Measurements from ENCODE around the gene NPAS3. TPM values are rescaled to one million over a fixed set of nuclear protein-coding genes. Genes with fewer than 3 reads are reported as not detected.

The NPAS3 gene
- total and polyA plus RNA-seq, 2 donors (not counting 3 experiments of a cell fraction or from before 2014, with no cell fraction given) = 0.10 to 0.13 TPM

DNA sequence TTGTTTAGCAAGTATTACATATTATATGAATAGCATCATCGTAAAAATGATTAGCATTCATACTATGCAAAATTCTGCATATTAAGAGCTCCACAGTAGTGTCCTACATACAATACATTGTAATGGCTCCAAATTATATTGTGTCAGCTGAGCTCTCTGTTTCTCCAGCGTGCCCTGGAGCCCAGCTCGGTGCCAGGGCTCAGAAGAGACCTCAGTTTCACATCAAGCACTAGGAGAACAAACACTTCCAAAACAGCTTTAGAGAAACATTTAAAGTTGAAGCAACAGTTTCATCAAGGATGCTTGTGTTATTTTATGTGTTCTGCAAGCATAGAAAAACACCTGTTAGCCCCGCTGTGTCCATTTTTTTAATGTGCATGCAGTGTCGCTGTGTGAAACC lies 555.3 kb downstream of the NPAS3 start:
- no peaks in the 10 kb centered on the region for H3K79me2 ChIP-seq (ENCODE audit: control insufficient read depth, insufficient read depth, low read length)
- no peaks in the 10 kb centered on the region for H3K27me3 ChIP-seq (ENCODE audit: control insufficient read depth in 2 of 2, insufficient read depth in 2 of 2, low read length in 2 of 2)
- CTCF ChIA-PET = no interaction called here
- H3K36me3 ChIP-seq (ENCODE audit: control insufficient read depth in 2 of 2, extremely low read depth in 1 of 2, insufficient read depth in 2 of 2, low read length in 2 of 2) = no peaks in the 10 kb centered on the region
- H3K9ac ChIP-seq (replicated peaks; ENCODE audit: extremely low read depth, insufficient read depth, low read length) = no peak overlapping the region
- POLR2A ChIA-PET = no interaction called here
- BruUV-seq (replicated peaks) = no TSS peak
- no peak overlapping the region for H2AFZ ChIP-seq (ENCODE audit: low read depth, low read length)
- H3K9me3 ChIP-seq (replicated peaks; ENCODE audit: control insufficient read depth, insufficient read depth, low read length) = no peaks in the 10 kb centered on the region
- DNase-seq (ENCODE audit: low read depth, low spot score) (no peak), FAIRE-seq (no peak)
- no peak overlapping the region for H3K4me2 ChIP-seq (ENCODE audit: insufficient read depth, low read length)
- no peaks in the 10 kb centered on the region for H3K9me1 ChIP-seq (replicated peaks; ENCODE audit: control insufficient read depth, extremely low read depth, insufficient read depth, low read length)
- H3K27ac ChIP-seq (ENCODE audit: insufficient read depth, low read depth, low read length) = no peak overlapping the region
- TF ChIP-seq POLR2AphosphoS5 (IDR thresholded peaks at IDR 0.05; ENCODE audit: insufficient read depth, low read depth, low read length) (no peak), EZH2 (IDR thresholded peaks at IDR 0.05; ENCODE audit: borderline replicate concordance, low read depth, low read length, severe bottlenecking) (no peak), FOS (IDR thresholded peaks at IDR 0.05; ENCODE audit: borderline replicate concordance, insufficient read depth, low read length) (no peak), POLR2A (IDR thresholded peaks at IDR 0.05; ENCODE audit: low read depth, low read length) (no peak), JUN (IDR thresholded peaks at IDR 0.05; ENCODE audit: borderline replicate concordance, insufficient read depth, insufficient read length, low read depth) (no peak)
- TF ChIP-seq, protein P1, sequence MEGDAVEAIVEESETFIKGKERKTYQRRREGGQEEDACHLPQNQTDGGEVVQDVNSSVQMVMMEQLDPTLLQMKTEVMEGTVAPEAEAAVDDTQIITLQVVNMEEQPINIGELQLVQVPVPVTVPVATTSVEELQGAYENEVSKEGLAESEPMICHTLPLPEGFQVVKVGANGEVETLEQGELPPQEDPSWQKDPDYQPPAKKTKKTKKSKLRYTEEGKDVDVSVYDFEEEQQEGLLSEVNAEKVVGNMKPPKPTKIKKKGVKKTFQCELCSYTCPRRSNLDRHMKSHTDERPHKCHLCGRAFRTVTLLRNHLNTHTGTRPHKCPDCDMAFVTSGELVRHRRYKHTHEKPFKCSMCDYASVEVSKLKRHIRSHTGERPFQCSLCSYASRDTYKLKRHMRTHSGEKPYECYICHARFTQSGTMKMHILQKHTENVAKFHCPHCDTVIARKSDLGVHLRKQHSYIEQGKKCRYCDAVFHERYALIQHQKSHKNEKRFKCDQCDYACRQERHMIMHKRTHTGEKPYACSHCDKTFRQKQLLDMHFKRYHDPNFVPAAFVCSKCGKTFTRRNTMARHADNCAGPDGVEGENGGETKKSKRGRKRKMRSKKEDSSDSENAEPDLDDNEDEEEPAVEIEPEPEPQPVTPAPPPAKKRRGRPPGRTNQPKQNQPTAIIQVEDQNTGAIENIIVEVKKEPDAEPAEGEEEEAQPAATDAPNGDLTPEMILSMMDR (IDR thresholded peaks at IDR 0.05; ENCODE audit: extremely low read depth in 1 of 2, insufficient read depth in 1 of 2, low read depth in 1 of 2, low read length in 2 of 2) = no peak
- H3K4me1 ChIP-seq (ENCODE audit: control insufficient read depth, extremely low read depth, insufficient read depth, low read length) = no peaks in the 10 kb centered on the region
- H4K20me1 ChIP-seq (replicated peaks; ENCODE audit: control insufficient read depth, extremely low read depth, insufficient read depth, low read length) = no peaks in the 10 kb centered on the region
- no peak overlapping the region for H3K4me3 ChIP-seq (replicated peaks in 1 of 3; ENCODE audit: insufficient read depth in 1 of 3, low read depth in 1 of 3, low read length in 3 of 3)
- dilution Hi-C loops (cut with MboI; ENCODE audit: extremely low pct_ligation_motif_present, low sequenced_read_pairs) (no loop called here), intact Hi-C loops (cut with micrococcal nuclease) (no loop called here)

DNA sequence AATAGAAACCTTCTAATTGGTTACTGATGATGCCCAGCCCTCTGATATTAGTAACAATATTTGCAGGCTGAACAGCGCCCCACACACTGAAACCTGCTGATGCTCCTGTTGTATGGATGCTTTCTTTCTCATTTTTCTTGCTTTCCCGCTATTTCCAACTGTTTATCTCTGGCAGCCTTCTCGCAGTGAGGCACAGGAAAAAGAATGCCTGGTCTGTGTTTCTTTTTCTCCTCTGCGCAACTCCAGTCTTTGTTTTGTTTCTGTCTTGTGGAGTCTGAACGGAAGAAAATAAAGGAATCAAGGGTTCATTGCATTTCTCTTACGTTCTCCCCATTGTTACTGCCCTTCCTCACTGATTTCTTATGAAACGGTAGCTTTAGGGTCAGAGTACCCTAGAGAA lies 561.0 kb downstream of the NPAS3 start:
- Histone ChIP-seq H3K27me3 (ENCODE audit: control insufficient read depth in 2 of 2, insufficient read depth in 2 of 2, low read length in 2 of 2) (no peaks in the 10 kb centered on the region), H4K20me1 (replicated peaks; ENCODE audit: control insufficient read depth, extremely low read depth, insufficient read depth, low read length) (no peaks in the 10 kb centered on the region), H3K79me2 (ENCODE audit: control insufficient read depth, insufficient read depth, low read length) (no peaks in the 10 kb centered on the region), H3K4me1 (ENCODE audit: control insufficient read depth, extremely low read depth, insufficient read depth, low read length) (peaks cover 9% of the 10 kb centered on the region), H3K9ac (replicated peaks; ENCODE audit: extremely low read depth, insufficient read depth, low read length) (peak overlapping the region; percentile 47), H2AFZ (ENCODE audit: low read depth, low read length) (peak overlapping the region; percentile 78), H3K4me2 (ENCODE audit: insufficient read depth, low read length) (peak overlapping the region; percentile 84), H3K4me3 (replicated peaks in 1 of 3; ENCODE audit: insufficient read depth in 1 of 3, low read depth in 1 of 3, low read length in 3 of 3) (peak overlapping the region in 1 of 3 experiments; percentile 35), H3K9me1 (replicated peaks; ENCODE audit: control insufficient read depth, extremely low read depth, insufficient read depth, low read length) (no peaks in the 10 kb centered on the region), H3K9me3 (replicated peaks; ENCODE audit: control insufficient read depth, insufficient read depth, low read length) (no peaks in the 10 kb centered on the region), H3K36me3 (ENCODE audit: control insufficient read depth in 2 of 2, extremely low read depth in 1 of 2, insufficient read depth in 2 of 2, low read length in 2 of 2) (no peaks in the 10 kb centered on the region), H3K27ac (ENCODE audit: insufficient read depth, low read depth, low read length) (no peak overlapping the region)
- peak; percentile 55 for DNase-seq (ENCODE audit: low read depth, low spot score)
- no TSS peak for BruUV-seq (replicated peaks)
- CTCF ChIA-PET = no interaction called here
- FAIRE-seq = peak; percentile 48
- POLR2A ChIA-PET = no interaction called here
- dilution Hi-C loops (cut with MboI; ENCODE audit: extremely low pct_ligation_motif_present, low sequenced_read_pairs) (no loop called here), intact Hi-C loops (cut with micrococcal nuclease) (no loop called here)
- TF ChIP-seq POLR2AphosphoS5 (IDR thresholded peaks at IDR 0.05; ENCODE audit: insufficient read depth, low read depth, low read length) = no peak
- TF ChIP-seq, protein P1 (IDR thresholded peaks at IDR 0.05; ENCODE audit: extremely low read depth in 1 of 2, insufficient read depth in 1 of 2, low read depth in 1 of 2, low read length in 2 of 2) = no peak
- no peak for TF ChIP-seq MYC (IDR thresholded peaks at IDR 0.05; ENCODE audit: low read depth, low read length)
- no peak for TF ChIP-seq EZH2 (IDR thresholded peaks at IDR 0.05; ENCODE audit: borderline replicate concordance, low read depth, low read length, severe bottlenecking)
- no peak for TF ChIP-seq FOS (IDR thresholded peaks at IDR 0.05; ENCODE audit: borderline replicate concordance, insufficient read depth, low read length)
- no peak for TF ChIP-seq POLR2A (IDR thresholded peaks at IDR 0.05; ENCODE audit: low read depth, low read length)
- TF ChIP-seq GATA2 (IDR thresholded peaks at IDR 0.05; ENCODE audit: insufficient read depth, insufficient read length, low read depth, low read length) = no peak
- TF ChIP-seq, protein P2, sequence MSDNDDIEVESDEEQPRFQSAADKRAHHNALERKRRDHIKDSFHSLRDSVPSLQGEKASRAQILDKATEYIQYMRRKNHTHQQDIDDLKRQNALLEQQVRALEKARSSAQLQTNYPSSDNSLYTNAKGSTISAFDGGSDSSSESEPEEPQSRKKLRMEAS (IDR thresholded peaks at IDR 0.05; ENCODE audit: insufficient read depth, insufficient read length) = no peak
- TF ChIP-seq JUN (IDR thresholded peaks at IDR 0.05; ENCODE audit: borderline replicate concordance, insufficient read depth, insufficient read length, low read depth) = no peak

Measured in endothelial cell of umbilical vein (primary cell).